Hippocampal formation (tissue), 2 donors: ENCODE data around the gene ANKFY1.
"Not testable (repeated sequence)": the region's sequence is repeated elsewhere in the genome, so short reads cannot be mapped to it uniquely, and the experiment has no call there.

ENCODE experiments used
- DNase-seq, 2 donors: peaks; one replicate each; lab custom pipeline; 2025; lab: John Stamatoyannopoulos, UW

Gene ANKFY1

DNA sequence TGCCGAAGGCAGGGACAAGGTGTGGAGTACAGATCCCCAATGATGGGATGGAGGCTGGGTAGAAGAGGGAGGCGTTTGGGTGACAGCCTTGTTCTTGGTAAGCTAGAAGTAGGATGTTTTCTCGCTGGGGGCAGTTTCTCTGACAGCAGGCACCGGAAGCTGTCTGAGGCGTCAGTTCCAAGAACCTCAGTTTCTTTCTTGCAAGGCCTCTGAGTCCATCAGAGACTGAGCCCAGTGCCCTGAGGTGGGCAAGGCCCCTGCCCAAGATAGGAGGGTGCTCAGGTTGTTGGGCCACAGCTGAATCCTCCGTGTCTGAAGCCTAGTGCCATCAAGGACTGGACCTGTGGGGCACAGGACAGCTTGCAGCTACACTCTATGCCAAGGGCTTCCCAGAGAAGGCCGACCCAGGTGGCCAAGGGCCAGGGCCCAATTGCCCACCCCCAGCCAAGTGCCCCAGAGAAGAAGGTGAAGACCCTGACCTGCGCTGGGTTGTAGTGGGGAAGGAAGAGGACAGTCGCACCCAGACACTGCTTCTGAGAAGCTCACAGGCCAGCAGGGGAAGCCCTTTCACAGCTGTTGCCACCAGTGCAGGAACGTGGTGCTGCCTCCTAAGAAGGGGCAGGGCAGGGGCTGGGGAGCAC is 107.7 kb downstream of the ANKFY1 start:
- DNase-seq, result no peak

DNA sequence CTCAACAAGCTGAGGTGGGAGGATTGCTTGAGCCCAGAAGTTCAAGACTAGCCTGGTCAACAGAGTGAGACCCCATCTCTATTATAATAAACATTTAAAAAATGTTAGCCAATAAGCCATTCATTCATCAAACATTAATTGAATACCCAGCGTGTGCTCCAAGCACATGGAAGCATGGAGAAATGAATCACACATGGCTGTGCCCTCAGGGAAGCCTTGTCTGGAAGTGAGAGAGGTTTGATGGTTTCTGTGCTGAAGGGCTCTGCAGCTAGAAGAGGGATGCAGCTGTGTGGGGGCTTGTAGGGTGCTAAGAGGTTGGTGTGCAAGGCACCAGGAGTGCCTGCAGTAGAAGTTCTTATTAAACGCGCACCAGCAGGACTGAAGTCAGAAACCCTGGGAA is 109.6 kb downstream of the ANKFY1 start:
- DNase-seq, result no peak

DNA sequence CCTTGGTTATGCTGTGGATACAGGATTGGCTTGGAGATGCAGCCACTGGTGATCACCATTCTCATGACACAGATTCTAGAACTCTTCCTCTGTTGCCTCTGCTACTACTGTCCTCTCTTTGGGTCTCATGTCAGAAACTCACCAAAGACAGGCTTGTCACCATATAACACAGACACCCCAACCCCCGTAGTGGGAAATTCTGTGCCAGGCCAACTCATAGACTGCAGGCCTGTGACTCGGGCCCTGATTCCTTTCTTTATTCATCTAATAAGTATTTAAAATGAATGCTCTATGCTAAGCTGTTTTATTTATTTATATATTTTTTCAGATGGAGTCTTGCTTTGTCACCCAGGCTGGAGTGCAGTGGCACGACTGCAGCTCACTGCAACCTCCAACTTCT is 111.3 kb downstream of the ANKFY1 start:
- DNase-seq, result no peak

DNA sequence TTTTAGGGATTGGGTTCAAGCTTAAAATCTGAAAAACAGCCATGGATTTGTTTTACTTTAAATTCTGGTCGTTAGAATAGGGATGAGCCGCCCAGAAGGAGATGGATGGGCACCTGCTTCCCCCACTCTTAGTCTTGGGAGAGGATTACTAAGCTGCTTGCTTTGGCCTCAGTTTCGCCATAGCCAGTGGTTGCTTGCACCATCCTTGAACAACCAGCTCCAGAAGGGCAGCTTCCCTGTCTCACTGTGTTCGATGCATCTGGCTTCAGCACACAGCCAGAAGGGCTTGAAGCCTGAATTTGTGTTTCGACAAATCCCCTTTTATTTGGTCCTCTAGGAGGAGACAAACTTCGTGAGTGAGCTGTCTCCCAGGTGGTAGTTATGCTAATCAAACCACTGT is 113.7 kb downstream of the ANKFY1 start:
- DNase-seq, result no peak

DNA sequence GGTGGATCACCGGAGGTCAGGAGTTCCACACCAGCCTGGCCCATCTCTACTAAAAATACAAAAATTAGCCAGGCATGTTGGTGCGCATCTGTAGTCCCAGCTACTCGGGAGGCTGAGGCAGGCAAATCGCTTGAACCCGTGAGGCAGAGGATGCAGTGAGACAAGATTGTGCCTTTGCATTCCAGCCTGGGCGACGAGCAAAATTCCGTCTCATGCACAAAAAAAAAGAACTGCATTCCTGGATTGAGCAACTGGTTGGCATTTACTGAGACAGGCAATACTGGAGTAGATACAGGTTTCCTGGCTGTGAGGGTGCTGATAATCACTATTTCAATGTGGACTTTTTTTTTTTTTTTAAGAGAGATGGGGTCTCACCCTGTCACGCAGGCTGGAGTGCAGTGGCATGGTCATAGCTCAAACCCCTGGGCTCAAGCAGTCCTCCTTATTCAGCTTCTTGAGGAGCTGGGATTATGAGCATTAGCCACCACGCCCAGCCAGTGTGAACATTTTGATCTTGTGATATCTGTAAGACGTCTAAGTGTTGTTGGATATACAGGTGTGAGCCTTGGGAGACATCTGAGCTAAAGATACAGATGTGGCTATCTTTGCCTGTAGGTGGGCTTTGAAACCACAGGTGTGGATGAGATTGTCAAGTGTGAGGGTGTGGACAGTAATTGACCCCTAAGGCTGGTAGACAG is 115.0 kb downstream of the ANKFY1 start:
- no peak for DNase-seq

DNA sequence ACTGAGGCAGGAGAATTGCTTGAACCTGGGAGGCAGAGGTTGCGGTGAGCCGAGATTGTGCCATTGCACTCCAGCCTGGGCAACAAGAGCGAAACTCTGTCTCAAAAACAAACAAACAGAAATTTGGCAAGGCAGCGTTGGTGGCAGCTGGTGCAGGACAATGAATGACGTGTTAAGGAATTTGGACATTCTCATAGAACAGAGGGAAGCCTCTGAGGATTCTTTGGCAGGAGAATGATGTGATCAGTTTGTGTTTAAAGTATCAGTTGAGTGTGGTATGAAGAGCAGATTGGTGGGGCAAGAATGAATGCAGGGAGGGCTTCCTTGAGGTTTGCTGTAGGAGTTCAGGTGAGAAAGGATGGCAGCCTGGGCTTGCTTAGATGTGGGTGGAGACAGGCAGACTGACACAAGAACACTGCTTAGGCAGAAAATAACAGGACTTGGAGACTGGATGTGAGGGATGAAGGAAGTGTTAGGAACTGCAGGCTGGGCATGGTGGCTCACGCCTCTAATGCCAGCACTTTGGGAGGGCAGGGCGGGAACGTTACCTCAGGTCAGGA is 115.9 kb downstream of the ANKFY1 start:
- DNase-seq, result no peak

DNA sequence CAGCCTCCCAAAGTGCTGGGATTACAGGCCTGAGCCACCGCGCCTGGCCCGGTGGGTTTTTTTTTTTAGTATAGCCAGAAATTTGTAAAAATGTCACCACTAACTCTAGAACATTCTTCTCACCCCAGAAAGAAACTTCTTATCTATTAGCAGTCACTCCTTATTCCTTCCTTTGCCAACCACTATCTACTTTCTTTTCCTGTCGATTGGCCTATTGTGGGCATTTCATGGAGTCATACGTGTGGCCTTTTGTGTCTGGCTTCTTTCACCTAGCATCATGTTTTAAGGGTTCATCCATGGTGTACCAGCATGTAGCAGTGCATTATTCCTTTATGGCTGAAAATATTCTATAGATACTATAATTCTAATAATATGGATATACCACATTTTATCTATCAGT is 117.1 kb downstream of the ANKFY1 start:
- no peak for DNase-seq

DNA sequence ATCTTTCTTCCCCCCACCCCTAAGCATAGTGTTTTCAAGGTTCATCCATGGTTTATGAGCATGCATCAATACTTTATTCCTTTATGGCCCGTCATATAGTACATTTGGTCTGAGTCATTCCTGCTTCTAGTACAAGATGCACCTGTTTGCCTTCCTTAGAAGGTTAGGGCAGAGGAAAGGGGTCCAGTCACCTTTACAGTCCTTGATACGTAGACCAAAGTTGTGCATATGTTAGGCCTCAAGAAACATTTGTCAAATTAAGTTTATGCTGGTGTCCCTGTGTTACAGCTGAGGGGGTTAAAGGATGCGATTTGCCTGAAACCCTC is 119.4 kb downstream of the ANKFY1 start:
- no peak for DNase-seq

DNA sequence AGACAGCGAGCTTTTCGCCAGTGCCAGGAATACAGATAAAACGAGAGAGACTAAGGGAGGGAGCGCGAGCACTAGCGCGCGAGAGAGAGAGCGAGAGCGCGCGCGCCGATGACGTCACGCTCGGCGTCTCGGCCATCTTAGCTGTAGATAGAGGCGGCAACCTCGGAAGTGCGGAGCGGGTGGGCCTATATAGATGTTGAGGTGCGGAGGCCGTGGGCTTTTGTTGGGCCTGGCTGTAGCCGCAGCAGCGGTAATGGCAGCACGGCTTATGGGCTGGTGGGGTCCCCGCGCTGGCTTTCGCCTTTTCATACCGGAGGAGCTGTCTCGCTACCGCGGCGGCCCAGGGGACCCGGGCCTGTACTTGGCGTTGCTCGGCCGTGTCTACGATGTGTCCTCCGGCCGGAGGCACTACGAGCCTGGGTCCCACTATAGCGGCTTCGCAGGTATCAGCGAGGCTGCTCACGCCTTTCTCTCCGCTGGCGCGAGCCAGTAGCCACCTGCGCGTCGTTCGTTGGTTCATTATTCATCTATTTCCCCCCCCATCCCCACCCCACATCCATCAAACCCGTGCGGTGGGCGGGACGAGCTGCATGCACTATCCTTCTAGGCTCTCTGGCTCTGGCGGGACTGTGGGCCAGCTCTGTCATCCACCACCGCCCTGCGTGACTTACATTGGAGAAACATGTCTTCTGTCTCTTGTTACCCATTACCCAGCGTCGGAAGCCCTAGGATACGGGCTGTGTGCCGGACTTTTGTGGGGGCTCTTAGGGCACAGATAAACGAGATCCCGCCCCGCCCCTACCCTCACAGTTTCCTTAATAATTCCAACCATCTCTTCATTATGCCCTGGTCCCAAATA is 120.0 kb downstream of the ANKFY1 start:
- DNase-seq, result peak; percentile 80 to 86

DNA sequence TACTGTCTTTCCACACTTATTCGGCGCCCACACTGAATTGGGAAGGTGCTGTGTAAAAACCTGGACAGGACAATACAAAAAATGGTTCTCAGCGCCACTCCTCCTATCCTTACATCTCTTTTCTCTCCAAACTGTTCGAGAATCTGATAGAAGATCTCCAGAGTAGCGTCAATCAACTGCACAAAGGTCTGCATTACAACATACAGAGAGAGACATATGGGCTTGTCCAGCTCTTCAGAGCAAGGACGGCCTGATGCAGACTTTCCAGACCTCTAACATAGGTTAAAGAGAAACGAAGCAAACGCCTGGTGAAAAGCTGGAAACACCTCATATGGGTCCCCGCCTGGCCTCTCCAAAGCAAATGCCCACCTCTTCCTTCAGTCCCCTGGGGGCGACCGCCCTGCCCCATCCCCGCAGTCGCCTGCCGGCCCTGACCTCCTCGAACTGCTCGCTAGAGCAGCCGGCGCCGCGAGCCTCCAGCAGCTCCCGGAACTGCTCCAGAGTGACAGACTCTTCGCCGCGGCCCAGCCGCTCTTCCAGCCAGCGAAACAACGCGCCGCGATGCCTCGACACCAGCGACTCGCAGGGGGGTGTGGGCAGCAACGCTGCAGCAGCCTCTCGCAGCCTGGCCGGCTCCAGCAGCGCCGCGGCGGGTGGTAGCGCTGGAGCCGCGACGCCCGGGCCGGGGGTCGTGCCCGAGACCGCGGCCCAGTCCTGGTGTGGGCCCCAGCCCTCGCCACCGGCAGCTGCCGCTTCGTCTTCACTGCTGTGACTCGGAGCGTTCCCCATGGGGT is 121.5 kb downstream of the ANKFY1 start:
- no peak for DNase-seq

DNA sequence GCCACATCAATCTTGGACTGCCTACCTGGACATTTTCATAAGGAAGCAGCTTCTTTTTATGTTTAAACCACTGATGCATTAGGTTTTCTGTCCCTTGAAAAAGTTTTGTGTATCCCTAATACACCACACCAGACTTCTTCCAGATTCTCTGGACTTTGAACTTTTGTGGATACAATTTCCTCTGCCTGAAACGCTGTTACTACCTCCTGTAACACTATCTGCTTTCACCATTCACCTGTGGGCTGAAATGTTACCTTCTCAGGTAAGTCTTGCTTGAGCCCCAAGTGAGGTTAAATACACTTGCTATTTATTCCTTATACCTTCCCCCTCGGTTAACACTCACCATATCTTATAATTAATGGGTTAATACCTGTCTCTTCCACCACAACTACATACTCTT is 123.7 kb downstream of the ANKFY1 start:
- DNase-seq, result no peak

DNA sequence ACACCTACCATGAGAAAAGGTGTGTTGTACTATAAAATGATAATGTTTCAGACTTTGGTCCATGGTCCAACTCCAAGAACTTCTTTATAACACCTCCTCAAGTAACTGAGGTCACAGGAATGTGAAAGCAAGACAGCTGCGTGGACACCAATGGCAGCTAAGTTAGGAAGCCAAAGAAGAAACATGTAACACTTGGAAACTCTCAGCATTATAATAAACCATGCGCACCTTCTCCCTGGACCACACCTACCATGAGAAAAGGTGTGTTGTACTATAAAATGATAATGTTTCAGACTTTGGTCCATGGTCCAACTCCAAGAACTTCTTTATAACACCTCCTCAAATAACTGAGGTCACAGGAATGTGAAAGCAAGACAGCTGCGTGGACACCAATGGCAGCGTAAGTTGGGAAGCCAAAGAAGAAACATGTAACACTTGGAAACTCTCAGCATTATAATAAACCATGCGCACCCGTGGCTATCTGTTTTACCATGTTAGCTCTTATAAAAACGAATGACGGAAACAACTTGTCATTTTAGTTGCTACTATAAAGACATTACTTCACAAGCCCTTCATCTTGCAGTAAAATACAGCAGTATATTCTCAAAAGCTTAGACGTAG is 124.8 kb downstream of the ANKFY1 start:
- not testable (repeated sequence) for DNase-seq

DNA sequence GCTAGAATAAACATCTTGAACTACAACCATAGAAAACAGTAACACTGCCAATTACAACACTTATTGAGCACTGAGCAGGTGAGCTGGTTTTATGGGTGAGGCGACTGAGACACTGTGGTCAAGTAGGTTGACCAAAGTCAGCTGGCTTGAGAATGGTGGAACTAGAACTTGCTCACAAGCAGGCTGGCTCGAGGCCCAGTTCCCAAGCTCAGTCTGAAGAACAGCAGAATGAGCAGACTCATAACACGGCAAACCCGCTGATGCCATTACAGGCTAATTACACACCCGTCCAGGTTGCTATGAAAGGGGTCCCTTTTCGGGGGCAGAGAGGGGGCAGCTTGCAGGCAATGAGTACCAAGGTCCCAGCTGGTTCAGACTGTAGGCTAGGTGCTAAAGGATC is 127.4 kb downstream of the ANKFY1 start:
- no peak for DNase-seq

DNA sequence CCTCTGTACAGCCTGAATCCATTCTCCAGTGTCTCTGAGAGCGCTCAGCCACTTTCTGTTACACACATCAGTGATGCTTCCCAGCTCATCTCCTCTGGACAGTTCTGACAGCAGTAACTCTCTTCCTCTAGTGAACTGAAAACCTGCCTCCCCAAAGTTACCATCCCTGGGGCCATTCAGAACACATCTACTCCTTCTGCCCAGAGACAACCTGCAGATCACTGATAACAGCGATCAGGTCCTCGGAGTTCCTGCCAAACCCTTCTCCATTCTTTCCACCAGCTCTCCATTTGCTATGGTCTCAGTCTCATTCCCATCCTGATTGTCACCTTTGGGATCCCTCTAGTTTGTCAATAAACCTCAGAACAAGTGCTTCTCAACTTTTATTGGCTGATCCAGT is 128.3 kb downstream of the ANKFY1 start:
- DNase-seq, result no peak

DNA sequence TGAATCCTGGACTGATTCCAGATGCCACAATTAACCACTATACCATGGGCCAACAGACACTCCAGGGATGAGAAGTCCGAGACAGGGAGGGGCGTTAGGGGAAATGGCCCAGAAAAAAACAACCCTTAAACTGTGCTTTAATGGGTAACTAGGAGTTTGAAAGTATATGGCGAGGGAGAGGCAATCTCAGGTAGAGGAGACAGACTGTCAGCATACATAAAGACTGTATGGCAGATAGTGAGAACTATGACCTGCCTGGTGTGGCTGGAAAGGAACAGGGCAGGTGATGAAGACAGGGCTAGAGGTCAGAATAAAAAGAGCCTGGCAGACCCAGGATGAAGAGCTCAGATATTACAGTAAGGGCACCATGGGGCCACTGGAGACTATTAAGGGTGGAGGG is 129.1 kb downstream of the ANKFY1 start:
- no peak for DNase-seq

DNA sequence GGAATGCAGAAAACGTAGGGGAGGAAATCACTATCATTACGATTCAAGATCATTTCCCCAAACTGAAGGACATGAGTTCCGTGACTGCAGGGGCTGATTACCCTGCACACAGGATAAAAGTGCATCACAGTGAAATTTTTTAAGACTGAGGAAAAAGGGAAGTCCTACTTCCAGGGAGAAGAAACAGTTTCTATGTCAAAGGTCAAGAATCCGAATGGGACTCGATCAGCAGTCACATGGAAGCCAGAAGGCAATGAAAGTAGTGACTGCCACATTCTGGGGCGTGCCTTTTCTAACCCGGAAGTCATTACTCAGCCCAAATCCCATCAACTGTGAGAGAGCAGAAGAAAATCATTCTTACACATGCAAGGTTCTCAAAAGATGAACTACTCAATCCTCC is 133.1 kb downstream of the ANKFY1 start:
- DNase-seq, result no peak

DNA sequence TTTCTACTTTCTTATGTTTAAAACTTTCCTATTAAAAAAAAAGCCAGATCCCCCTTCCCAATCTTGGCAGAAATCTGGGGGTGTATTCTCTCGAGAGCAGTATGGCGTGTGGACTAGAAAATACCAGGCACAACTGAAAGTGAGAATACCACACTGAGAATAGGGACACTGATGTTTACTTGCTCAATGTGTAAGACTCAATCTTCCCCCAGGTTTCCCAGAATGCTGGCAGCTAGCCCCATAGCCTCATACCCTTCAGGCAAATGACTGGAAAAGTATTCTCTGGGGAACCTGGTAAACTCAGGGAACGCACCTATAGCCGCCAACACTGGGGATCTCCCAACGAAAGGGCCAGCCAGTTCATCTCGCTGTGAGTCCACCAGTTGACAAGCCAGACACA is 136.2 kb downstream of the ANKFY1 start:
- DNase-seq, result no peak

DNA sequence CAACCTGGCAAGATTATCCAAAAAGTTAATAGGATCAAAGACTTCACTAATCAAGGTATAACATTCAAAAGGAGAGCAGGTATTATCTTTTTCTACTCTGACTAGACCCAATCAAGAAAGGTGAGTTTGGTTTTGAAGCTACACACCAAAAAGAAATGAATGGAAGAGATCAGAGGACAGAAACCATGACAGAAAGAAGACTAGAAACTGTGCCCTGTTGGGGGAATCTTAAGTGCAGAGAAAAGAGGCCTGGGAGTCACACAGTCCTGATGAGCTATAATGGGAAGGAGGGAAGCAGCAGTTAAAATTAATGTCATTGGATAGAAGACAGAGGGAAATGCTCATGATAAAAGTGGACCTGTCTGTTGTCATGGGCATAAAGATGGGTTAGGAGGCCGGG is 138.2 kb downstream of the ANKFY1 start:
- DNase-seq, result no peak

DNA sequence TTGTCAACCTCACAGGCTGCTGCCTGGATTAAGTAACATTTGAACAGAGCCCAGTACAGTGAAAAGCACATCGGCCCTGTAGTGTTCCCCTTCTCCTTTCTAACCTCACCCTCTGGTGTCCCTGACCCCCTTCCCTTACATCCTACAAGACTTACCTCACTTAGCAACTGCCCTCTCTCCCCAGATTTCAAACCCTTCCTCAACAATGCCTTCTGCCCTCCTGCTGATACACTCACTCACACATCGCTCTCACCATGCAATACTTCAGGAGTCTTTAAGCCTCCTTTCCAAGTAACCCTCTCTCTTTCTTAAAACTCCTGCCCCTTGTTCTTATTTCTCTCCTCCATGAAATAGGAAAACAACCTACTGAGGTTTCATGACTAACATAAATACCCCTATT is 138.8 kb downstream of the ANKFY1 start:
- DNase-seq, result no peak

DNA sequence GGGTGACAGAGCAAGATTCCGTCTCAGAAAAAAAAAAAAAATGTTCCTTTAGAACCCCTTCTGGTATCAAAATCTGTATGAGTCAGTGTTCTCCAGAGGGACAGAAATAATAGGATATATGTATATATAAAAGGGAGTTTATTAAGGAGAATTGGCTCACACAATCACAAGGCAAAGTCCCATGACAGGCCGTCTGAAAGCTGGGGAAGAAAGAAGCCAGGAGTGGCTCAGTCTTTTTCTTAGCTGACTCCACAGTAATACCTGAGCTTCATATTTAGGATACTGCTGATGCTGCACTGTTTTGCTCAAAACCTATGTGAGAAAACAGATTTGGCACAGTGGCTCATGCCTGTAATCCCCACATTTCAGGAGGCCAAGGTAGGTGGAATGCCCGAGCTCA is 143.4 kb downstream of the ANKFY1 start:
- DNase-seq, result no peak

DNA sequence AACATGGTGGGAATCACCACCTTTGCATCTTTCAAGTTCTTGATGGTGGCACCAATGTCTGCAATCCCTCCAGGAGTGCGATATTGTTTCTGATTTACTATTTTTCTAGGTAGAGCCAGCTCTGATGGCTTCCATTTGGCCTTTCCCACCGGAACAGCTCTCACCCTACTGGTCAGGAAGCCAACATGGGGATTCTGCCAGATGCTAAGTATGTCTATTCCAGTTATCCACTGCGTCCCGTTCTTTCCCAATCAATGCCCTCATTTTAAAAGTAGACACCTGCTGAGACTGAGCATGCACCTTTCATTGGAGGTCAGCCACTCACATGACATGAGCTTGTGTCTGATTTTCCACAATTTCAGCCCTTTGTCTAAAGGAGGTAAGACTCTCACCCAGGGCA is 144.5 kb downstream of the ANKFY1 start:
- no peak for DNase-seq
